ENCODE results near the gene KLHL3.

DNA sequence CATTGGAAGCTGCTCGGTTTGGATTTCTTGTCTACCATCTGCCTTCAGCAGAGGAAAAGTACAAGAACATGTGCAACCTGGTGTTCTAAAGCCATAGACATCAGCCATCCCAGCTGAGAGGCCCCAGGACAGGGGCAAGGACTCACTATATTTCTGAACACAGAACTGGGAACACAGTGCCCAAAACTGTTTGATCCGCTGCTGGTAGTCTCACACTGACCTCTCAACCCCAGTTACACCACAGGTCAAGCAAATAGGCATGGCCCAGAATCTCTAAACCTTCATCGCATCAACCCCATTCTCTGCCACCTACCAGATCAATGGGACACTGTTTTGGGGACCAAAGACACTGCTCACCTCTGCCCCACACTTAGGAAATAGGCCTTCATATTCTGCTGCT lies 2.0 kb downstream of the KLHL3 start:
- TF ChIP-seq, protein P1, sequence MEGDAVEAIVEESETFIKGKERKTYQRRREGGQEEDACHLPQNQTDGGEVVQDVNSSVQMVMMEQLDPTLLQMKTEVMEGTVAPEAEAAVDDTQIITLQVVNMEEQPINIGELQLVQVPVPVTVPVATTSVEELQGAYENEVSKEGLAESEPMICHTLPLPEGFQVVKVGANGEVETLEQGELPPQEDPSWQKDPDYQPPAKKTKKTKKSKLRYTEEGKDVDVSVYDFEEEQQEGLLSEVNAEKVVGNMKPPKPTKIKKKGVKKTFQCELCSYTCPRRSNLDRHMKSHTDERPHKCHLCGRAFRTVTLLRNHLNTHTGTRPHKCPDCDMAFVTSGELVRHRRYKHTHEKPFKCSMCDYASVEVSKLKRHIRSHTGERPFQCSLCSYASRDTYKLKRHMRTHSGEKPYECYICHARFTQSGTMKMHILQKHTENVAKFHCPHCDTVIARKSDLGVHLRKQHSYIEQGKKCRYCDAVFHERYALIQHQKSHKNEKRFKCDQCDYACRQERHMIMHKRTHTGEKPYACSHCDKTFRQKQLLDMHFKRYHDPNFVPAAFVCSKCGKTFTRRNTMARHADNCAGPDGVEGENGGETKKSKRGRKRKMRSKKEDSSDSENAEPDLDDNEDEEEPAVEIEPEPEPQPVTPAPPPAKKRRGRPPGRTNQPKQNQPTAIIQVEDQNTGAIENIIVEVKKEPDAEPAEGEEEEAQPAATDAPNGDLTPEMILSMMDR (IDR thresholded peaks at IDR 0.05): no peak
- TF ChIP-seq POLR2A (IDR thresholded peaks at IDR 0.05): no peak

All from esophagus squamous epithelium (tissue), 4 donors.